Thoracic aorta (tissue), 2 donors: ENCODE measurements around the gene RASSF3. TPM values are rescaled to one million over a fixed set of nuclear protein-coding genes. Genes with fewer than 3 reads are reported as not detected.
"Not testable (repeated sequence)": the region's sequence is repeated elsewhere in the genome, so short reads cannot be mapped to it uniquely, and the experiment has no call there.

Experiments used
- ATAC-seq: fragments of 150-250 bp; one replicate; pipeline ENCODE4 v1.8.0; 2017; ENCODE audit warnings: low read depth; ENCODE audit not compliant: insufficient number of reproducible peaks, low FRiP score
- DNase-seq: peaks from one replicate; pipeline ENCODE4 v3.0.0-alpha.2; 2020; ENCODE audit warnings: low spot score
- H3K27ac ChIP-seq, 2 donors: fragments of 200-600 bp; sonication (generic); 1 replicate in 1 of 2; 2 replicates in 1 of 2; pipeline ENCODE4 v1.5.1; 2016; ENCODE audit warnings: mild to moderate bottlenecking in 2 of 2, moderate library complexity in 2 of 2
- H3K27me3 ChIP-seq: fragments of 200-600 bp; sonication (generic); replicated peaks from 2 replicates; pipeline ENCODE4 v1.6.0; 2016; ENCODE audit warnings: mild to moderate bottlenecking; ENCODE audit not compliant: insufficient read depth
- H3K36me3 ChIP-seq: fragments of 200-600 bp; sonication (generic); one replicate; pipeline ENCODE4 v1.5.1; 2016
- H3K4me1 ChIP-seq, 2 donors: fragments of 200-600 bp; sonication (generic); 1 replicate in 1 of 2; 2 replicates in 1 of 2; pipeline versions ENCODE4 v1.5.1 to v1.6.0; 2016; ENCODE audit warnings: low read depth in 2 of 2, mild to moderate bottlenecking in 1 of 2; ENCODE audit not compliant: control insufficient read depth in 1 of 2
- H3K4me3 ChIP-seq: fragments of 200-600 bp; sonication (generic); 2 replicates; pipeline ENCODE4 v1.5.1; 2016; ENCODE audit warnings: mild to moderate bottlenecking
- H3K9me3 ChIP-seq: fragments of 200-600 bp; sonication (generic); 2 replicates; pipeline ENCODE4 v1.5.1; 2016
- total RNA-seq, 2 donors: library from RNA; depleted of rRNA; stranded (reverse); fragments of >200 nt; gene quantifications; one replicate each; pipeline versions ENCODE4 v1.1.0 to v1.2.3, GENCODE V29; 2016
- TF ChIP-seq, protein P1 (sequence below): fragments of 200-600 bp; sonication (generic); IDR thresholded peaks from one replicate; pipeline ENCODE4 v1.5.1; 2019; ENCODE audit warnings: antibody characterized with exemption

The RASSF3 gene
- total RNA-seq, 2 donors from 2014 or later: 126 to 149 TPM

DNA sequence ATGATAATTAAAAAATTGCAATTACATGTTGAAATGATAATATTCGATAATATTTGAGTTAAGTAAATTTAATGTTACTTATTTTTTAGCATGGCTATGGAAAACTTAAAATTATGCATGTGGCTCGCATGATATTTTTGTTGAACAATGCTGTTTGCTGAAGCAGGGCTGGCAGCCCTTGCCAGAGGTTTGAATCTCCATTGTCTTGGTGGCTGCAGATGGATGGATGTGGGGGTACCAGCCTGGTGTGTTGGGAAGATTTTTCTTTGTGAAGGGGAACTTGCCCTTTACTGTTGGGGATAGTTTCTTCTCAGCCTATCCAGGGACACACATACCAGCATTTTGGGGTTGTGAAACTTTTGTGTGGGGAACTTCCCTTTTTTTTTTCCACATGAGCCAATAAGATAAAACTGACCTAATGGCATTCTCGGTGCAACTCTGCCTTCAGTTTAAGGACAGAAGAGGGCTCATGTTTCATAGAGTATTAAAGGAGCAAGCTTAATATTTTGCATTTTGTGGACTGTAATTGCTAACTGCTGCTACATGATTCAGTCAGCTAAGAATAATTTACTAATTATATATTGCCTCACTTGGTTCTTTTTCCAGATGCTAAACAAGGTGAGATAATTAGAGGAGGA, 8.8 kb downstream of the RASSF3 start:
- H3K4me1 ChIP-seq: peaks cover 70 to 94% of the 10 kb centered on the region in 2 donors
- peak overlapping the region; percentile 36 for H3K4me3 ChIP-seq
- TF ChIP-seq, protein P1, sequence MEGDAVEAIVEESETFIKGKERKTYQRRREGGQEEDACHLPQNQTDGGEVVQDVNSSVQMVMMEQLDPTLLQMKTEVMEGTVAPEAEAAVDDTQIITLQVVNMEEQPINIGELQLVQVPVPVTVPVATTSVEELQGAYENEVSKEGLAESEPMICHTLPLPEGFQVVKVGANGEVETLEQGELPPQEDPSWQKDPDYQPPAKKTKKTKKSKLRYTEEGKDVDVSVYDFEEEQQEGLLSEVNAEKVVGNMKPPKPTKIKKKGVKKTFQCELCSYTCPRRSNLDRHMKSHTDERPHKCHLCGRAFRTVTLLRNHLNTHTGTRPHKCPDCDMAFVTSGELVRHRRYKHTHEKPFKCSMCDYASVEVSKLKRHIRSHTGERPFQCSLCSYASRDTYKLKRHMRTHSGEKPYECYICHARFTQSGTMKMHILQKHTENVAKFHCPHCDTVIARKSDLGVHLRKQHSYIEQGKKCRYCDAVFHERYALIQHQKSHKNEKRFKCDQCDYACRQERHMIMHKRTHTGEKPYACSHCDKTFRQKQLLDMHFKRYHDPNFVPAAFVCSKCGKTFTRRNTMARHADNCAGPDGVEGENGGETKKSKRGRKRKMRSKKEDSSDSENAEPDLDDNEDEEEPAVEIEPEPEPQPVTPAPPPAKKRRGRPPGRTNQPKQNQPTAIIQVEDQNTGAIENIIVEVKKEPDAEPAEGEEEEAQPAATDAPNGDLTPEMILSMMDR: no peak
- peak overlapping the region; percentile 47 to 80 for H3K27ac ChIP-seq
- H3K27me3 ChIP-seq: no peaks in the 10 kb centered on the region
- no peak for DNase-seq
- H3K36me3 ChIP-seq: peaks cover 4% of the 10 kb centered on the region
- H3K9me3 ChIP-seq: no peaks in the 10 kb centered on the region
- ATAC-seq: no peak

DNA sequence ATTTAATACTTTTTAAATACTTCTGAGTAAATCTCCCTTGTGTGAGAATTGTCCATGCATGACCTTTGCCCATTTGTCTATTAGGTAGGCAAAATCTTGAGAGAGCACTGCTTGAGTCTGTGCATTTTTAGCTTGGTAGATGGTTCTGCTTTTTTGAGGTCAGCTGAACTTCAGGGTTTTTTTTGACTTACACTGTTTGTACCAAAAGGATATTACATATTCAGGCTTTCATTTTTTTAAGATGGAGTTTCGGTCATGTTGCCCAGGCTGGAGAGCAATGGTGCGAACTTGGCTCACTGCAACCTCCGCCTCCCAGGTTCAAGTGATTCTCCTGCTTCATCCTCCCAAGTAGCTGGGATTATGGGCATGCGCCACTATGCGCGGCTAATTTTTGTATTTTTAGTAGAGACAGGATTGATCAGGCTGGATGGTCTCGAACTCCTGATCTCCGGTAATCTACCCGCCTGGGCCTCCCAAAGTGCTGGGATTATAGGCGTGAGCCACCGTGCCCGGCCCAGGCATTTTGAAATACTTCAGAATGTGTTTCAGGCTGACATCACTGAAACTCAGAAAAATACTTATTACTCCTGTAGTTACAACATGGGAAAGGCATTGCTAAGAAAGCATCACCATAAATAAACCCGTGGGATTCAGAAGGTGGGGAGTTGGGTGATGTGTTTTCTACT, 11.1 kb downstream of the RASSF3 start:
- peak; percentile 58 for ATAC-seq
- Histone ChIP-seq H3K4me3 (peak overlapping the region; percentile 30), H3K36me3 (no peaks in the 10 kb centered on the region), H3K9me3 (no peaks in the 10 kb centered on the region), H3K4me1 (peaks cover 72 to 96% of the 10 kb centered on the region in 2 donors), H3K27ac (peak overlapping the region; percentile 80 to 87), H3K27me3 (no peaks in the 10 kb centered on the region)
- TF ChIP-seq, protein P1: no peak
- no peak for DNase-seq

DNA sequence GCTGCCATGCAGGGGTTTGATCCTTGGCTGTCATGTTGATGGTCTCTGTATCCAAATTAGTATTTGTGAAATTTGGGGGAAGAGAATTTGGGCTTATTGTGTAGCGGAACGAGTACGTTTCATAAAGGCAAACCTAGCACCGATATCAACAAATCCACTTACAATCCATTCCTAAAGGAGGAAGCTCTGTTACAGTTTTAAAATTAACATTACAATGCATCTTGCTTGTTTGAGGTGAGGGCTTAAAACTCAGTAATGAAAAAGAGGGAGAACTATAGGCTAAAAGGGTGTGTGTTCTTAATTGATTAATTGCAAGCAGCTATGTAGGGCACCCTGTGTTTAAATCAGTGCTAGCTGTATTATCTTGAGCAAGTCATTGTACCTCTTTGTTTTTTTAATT, 13.7 kb downstream of the RASSF3 start:
- Histone ChIP-seq H3K36me3 (no peaks in the 10 kb centered on the region), H3K4me3 (peak overlapping the region; percentile 26), H3K27me3 (no peaks in the 10 kb centered on the region), H3K4me1 (peaks cover 68 to 97% of the 10 kb centered on the region in 2 donors), H3K27ac (peak overlapping the region; percentile 80 to 87), H3K9me3 (no peaks in the 10 kb centered on the region)
- TF ChIP-seq, protein P1: no peak
- ATAC-seq (no peak), DNase-seq (no peak)

GRCh38 chr12:64625243-64626077, 15.2 kb downstream of the RASSF3 start:
- Histone ChIP-seq H3K4me3 (peak overlapping the region; percentile 53), H3K36me3 (peaks cover 3% of the 10 kb centered on the region), H3K9me3 (no peaks in the 10 kb centered on the region), H3K27ac (peak overlapping the region; percentile 80 to 87), H3K4me1 (peaks cover 62 to 97% of the 10 kb centered on the region in 2 donors), H3K27me3 (no peaks in the 10 kb centered on the region)
- DNase-seq: peak; percentile 58
- ATAC-seq: peak; percentile 62
- TF ChIP-seq, protein P1: no peak

- not testable (repeated sequence) for ATAC-seq, H3K9me3 ChIP-seq, H3K27me3 ChIP-seq, H3K36me3 ChIP-seq, DNase-seq, H3K4me3 ChIP-seq
- H3K27ac ChIP-seq: peak overlapping the region; percentile 80 to 87
- peaks cover 64 to 99% of the 10 kb centered on the region in 2 donors for H3K4me1 ChIP-seq
These were observed 16.3 kb downstream of the RASSF3 start for GRCh38 chr12:64626588-64626987.
